ENCODE data around the gene ADRA2C.

DNA sequence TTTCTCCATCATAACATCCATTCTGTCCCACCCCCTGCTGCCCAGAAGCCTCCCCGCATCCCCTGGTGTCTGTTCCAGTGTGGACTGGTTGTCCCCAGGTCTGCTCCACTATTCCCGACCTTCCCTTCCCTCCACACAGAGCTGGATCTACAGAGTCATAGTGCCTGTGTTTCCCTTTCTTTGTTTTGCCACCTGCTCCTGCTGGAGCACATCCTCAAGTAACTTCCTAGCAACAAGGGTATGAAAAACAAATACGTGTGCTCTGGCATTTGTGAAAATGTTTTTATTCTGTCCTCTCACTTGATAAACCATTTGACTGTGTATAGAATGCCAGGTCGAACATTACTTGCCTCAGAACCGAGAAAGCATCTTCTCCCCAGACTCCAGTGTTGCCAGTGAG, 29.9 kb upstream of the ADRA2C start:
- TF ChIP-seq, protein P1, sequence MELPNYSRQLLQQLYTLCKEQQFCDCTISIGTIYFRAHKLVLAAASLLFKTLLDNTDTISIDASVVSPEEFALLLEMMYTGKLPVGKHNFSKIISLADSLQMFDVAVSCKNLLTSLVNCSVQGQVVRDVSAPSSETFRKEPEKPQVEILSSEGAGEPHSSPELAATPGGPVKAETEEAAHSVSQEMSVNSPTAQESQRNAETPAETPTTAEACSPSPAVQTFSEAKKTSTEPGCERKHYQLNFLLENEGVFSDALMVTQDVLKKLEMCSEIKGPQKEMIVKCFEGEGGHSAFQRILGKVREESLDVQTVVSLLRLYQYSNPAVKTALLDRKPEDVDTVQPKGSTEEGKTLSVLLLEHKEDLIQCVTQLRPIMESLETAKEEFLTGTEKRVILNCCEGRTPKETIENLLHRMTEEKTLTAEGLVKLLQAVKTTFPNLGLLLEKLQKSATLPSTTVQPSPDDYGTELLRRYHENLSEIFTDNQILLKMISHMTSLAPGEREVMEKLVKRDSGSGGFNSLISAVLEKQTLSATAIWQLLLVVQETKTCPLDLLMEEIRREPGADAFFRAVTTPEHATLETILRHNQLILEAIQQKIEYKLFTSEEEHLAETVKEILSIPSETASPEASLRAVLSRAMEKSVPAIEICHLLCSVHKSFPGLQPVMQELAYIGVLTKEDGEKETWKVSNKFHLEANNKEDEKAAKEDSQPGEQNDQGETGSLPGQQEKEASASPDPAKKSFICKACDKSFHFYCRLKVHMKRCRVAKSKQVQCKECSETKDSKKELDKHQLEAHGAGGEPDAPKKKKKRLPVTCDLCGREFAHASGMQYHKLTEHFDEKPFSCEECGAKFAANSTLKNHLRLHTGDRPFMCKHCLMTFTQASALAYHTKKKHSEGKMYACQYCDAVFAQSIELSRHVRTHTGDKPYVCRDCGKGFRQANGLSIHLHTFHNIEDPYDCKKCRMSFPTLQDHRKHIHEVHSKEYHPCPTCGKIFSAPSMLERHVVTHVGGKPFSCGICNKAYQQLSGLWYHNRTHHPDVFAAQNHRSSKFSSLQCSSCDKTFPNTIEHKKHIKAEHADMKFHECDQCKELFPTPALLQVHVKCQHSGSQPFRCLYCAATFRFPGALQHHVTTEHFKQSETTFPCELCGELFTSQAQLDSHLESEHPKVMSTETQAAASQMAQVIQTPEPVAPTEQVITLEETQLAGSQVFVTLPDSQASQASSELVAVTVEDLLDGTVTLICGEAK (IDR thresholded peaks at IDR 0.05), result no peak
- TF ChIP-seq, protein P1 (CRISPR knock-in tag; IDR thresholded peaks at IDR 0.05), result no peak
- TF ChIP-seq, protein P2, sequence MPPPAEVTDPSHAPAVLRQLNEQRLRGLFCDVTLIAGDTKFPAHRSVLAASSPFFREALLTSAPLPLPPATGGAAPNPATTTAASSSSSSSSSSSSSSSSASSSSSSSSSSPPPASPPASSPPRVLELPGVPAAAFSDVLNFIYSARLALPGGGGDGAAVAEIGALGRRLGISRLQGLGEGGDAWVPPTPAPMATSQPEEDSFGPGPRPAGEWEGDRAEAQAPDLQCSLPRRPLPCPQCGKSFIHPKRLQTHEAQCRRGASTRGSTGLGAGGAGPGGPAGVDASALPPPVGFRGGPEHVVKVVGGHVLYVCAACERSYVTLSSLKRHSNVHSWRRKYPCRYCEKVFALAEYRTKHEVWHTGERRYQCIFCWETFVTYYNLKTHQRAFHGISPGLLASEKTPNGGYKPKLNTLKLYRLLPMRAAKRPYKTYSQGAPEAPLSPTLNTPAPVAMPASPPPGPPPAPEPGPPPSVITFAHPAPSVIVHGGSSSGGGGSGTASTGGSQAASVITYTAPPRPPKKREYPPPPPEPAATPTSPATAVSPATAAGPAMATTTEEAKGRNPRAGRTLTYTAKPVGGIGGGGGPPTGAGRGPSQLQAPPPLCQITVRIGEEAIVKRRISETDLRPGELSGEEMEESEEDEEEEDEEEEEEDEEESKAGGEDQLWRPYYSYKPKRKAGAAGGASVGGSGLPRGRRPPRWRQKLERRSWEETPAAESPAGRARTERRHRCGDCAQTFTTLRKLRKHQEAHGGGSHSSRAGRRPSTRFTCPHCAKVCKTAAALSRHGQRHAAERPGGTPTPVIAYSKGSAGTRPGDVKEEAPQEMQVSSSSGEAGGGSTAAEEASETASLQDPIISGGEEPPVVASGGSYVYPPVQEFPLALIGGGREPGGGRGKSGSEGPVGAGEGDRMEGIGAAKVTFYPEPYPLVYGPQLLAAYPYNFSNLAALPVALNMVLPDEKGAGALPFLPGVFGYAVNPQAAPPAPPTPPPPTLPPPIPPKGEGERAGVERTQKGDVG (CRISPR knock-in tag; IDR thresholded peaks at IDR 0.05; ENCODE audit: borderline replicate concordance), result no peak
- TF ChIP-seq RBM22 (optimal IDR thresholded peaks at IDR 0.05; ENCODE audit: low read length) (no peak), EZH2 (conservative IDR thresholded peaks at IDR 0.05; ENCODE audit: low read depth, low read length) (no peak), ZBTB26 (CRISPR knock-in tag; IDR thresholded peaks at IDR 0.05; ENCODE audit: borderline replicate concordance) (no peak), ZMAT3 (CRISPR knock-in tag; conservative IDR thresholded peaks at IDR 0.05) (no peak)
- TF ChIP-seq, protein P3, sequence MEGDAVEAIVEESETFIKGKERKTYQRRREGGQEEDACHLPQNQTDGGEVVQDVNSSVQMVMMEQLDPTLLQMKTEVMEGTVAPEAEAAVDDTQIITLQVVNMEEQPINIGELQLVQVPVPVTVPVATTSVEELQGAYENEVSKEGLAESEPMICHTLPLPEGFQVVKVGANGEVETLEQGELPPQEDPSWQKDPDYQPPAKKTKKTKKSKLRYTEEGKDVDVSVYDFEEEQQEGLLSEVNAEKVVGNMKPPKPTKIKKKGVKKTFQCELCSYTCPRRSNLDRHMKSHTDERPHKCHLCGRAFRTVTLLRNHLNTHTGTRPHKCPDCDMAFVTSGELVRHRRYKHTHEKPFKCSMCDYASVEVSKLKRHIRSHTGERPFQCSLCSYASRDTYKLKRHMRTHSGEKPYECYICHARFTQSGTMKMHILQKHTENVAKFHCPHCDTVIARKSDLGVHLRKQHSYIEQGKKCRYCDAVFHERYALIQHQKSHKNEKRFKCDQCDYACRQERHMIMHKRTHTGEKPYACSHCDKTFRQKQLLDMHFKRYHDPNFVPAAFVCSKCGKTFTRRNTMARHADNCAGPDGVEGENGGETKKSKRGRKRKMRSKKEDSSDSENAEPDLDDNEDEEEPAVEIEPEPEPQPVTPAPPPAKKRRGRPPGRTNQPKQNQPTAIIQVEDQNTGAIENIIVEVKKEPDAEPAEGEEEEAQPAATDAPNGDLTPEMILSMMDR (CRISPR knock-in tag; IDR thresholded peaks at IDR 0.05), result no peak

Measured in HepG2 (cell line).